ENCODE measurements around the gene SLF1. TPM values are rescaled to one million over a fixed set of nuclear protein-coding genes. Genes with fewer than 3 reads are reported as not detected.

Gene SLF1
- total and polyA plus RNA-seq, 2 experiments from 2014 or later = 36.3 to 43.8 TPM

DNA sequence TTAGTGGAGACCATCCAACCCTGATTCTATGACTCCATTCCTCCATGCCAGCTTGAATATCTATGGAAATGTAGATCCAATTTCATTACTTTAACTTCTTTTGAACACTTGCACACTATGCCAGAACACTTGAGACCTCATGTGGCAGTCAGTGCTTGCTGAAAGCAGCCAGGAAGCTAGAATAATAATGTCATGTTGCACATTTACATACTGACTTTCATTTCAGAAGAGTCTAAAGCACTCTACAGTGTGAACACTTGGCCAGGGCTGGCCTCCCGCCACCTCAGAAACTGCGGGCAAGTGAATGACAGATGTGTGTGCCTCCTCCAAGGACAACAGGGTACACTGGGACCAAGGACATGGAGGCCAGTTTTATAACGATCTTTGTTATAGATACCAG is 97.3 kb downstream of the SLF1 start:
- TF ChIP-seq CREB1 (CRISPR knock-in tag; IDR thresholded peaks at IDR 0.05; ENCODE audit: low read depth) (no peak), EZH2phosphoT487 (IDR thresholded peaks at IDR 0.05; ENCODE audit: unreplicated experiment) (no peak), POLR2AphosphoS5 (IDR thresholded peaks at IDR 0.05; ENCODE audit: low read depth) (no peak), STAT1 (IDR thresholded peaks at IDR 0.05; ENCODE audit: unreplicated experiment) (no peak)
- TF ChIP-seq, protein P1, sequence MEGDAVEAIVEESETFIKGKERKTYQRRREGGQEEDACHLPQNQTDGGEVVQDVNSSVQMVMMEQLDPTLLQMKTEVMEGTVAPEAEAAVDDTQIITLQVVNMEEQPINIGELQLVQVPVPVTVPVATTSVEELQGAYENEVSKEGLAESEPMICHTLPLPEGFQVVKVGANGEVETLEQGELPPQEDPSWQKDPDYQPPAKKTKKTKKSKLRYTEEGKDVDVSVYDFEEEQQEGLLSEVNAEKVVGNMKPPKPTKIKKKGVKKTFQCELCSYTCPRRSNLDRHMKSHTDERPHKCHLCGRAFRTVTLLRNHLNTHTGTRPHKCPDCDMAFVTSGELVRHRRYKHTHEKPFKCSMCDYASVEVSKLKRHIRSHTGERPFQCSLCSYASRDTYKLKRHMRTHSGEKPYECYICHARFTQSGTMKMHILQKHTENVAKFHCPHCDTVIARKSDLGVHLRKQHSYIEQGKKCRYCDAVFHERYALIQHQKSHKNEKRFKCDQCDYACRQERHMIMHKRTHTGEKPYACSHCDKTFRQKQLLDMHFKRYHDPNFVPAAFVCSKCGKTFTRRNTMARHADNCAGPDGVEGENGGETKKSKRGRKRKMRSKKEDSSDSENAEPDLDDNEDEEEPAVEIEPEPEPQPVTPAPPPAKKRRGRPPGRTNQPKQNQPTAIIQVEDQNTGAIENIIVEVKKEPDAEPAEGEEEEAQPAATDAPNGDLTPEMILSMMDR (conservative IDR thresholded peaks at IDR 0.05; ENCODE audit: low read depth in 2 of 2) = no peak
- no peaks in the 10 kb centered on the region; the same call in 1 of the 3 replicates for H3K9me3 Mint-ChIP-seq
- no peaks in the 10 kb centered on the region for H3K27me3 ChIP-seq (ENCODE audit: insufficient read depth)
- no peak overlapping the region for H3K27ac ChIP-seq (ENCODE audit: low read depth)
- H3K4me3 ChIP-seq = no peak overlapping the region
- H3K4me3 Mint-ChIP-seq = no peak overlapping the region
- no peak for DNase-seq (ENCODE audit: low spot score)
- no peak overlapping the region for H3K4me2 ChIP-seq
- H2AFZ ChIP-seq = no peak overlapping the region
- no peaks in the 10 kb centered on the region for H3K36me3 Mint-ChIP-seq (ENCODE audit: low read depth)
- no peaks in the 10 kb centered on the region for H4K20me1 ChIP-seq (replicated peaks; ENCODE audit: insufficient read depth)
- H3K9me2 ChIP-seq (ENCODE audit: insufficient read depth) = no peaks in the 10 kb centered on the region
- no peaks in the 10 kb centered on the region for H3F3A ChIP-seq (replicated peaks; ENCODE audit: low read depth)
- no peaks in the 10 kb centered on the region for H3K79me2 ChIP-seq (replicated peaks; ENCODE audit: insufficient read depth)
- H3K27me3 Mint-ChIP-seq (ENCODE audit: insufficient read depth, low read depth, poor library complexity) = no peaks in the 10 kb centered on the region
- ATAC-seq = no peak
- H3K4me1 ChIP-seq (ENCODE audit: insufficient read depth) = no peaks in the 10 kb centered on the region
- no peaks in the 10 kb centered on the region for H3K4me1 Mint-ChIP-seq
- H3K36me3 ChIP-seq (ENCODE audit: insufficient read depth) = no peaks in the 10 kb centered on the region
- H3K27ac Mint-ChIP-seq = no peak overlapping the region

DNA sequence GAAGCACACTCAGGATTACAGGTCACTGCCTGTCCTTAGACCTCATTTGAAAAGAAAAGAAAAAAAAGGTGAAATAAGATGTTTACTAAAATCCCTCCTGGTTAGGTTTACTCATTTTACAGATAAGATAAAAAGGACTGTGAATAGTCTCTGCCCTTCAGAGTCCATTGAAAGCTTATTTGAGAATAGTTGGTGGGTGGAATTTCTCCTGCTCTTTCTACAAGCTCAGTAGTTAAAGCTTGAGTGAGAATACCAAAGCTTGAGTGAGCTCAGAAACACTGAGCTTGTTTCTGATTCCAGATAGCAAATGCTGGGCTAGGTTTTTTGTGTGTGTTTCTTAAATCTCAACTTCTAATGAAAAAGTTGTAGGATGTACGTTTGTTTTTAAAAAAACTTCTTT is 106.7 kb downstream of the SLF1 start:
- Histone ChIP-seq H3K79me2 (replicated peaks; ENCODE audit: insufficient read depth) (no peaks in the 10 kb centered on the region), H3K4me2 (no peak overlapping the region), H3F3A (replicated peaks; ENCODE audit: low read depth) (no peaks in the 10 kb centered on the region), H3K9me2 (ENCODE audit: insufficient read depth) (no peaks in the 10 kb centered on the region), H4K20me1 (replicated peaks; ENCODE audit: insufficient read depth) (no peaks in the 10 kb centered on the region), H3K36me3 (ENCODE audit: insufficient read depth) (no peaks in the 10 kb centered on the region), H3K27ac (ENCODE audit: low read depth) (no peak overlapping the region), H3K4me1 (ENCODE audit: insufficient read depth) (peaks cover 4% of the 10 kb centered on the region), H3K27me3 (ENCODE audit: insufficient read depth) (no peaks in the 10 kb centered on the region), H2AFZ (no peak overlapping the region), H3K4me3 (no peak overlapping the region)
- H3K27me3 Mint-ChIP-seq (ENCODE audit: insufficient read depth, low read depth, poor library complexity) = peaks cover 4% of the 10 kb centered on the region
- H3K36me3 Mint-ChIP-seq (ENCODE audit: low read depth) = no peaks in the 10 kb centered on the region
- TF ChIP-seq STAT1 (IDR thresholded peaks at IDR 0.05; ENCODE audit: unreplicated experiment) = no peak
- TF ChIP-seq, protein P1 (conservative IDR thresholded peaks at IDR 0.05; ENCODE audit: low read depth in 2 of 2) = no peak
- no peak for TF ChIP-seq NANOG (IDR thresholded peaks at IDR 0.05; ENCODE audit: borderline replicate concordance)
- no peak for TF ChIP-seq ZNF114 (CRISPR knock-in tag; IDR thresholded peaks at IDR 0.05)
- H3K27ac Mint-ChIP-seq = no peak overlapping the region
- no peaks in the 10 kb centered on the region for H3K9me3 Mint-ChIP-seq
- no peak for ATAC-seq
- DNase-seq (ENCODE audit: low spot score) = no peak
- no peak overlapping the region for H3K4me3 Mint-ChIP-seq
- peaks cover 4% of the 10 kb centered on the region; the same call in 2 of the 3 replicates for H3K4me1 Mint-ChIP-seq

Data from GM23338 (cell line).